SK-N-MC (cell line): ENCODE results near the gene TPD52L1.

Experiments
- DNase-seq: peaks from one replicate; pipeline ENCODE4 v3.0.0-alpha.2; 2011; ENCODE audit warnings: low read depth, low spot score
- H3K27ac ChIP-seq: fragments of 200-600 bp; sonication (generic); 2 replicates; pipeline ENCODE4 v1.5.1; 2016; ENCODE audit warnings: mixed run types
- H3K36me3 ChIP-seq: fragments of 200-600 bp; sonication (generic); 2 replicates; pipeline ENCODE4 v1.6.1; 2017; ENCODE audit warnings: antibody characterized with exemption, low read length, mixed read lengths; ENCODE audit not compliant: insufficient read depth
- H3K4me3 ChIP-seq: fragments of 200-600 bp; sonication (generic); 2 replicates; pipeline ENCODE4 v1.5.1; 2016
- H3K9ac ChIP-seq: fragments of 200-600 bp; sonication (generic); 2 replicates; pipeline ENCODE4 v1.8.0; 2017; ENCODE audit warnings: mixed run types, mixed read lengths; ENCODE audit not compliant: insufficient read length
- H3K9me3 ChIP-seq: fragments of 200-600 bp; sonication (generic); 2 replicates; pipeline ENCODE4 v1.6.1; 2017; ENCODE audit warnings: low read depth, mild to moderate bottlenecking, antibody characterized with exemption, low read length, moderate library complexity, mixed read lengths
- EZH2 ChIP-seq: fragments of 200-600 bp; sonication (generic); IDR thresholded peaks from one replicate; pipeline ENCODE4 v1.6.1; 2017; ENCODE audit warnings: antibody characterized with exemption
- FOXP2 ChIP-seq: optimal IDR thresholded peaks from 2 replicates; pipeline ENCODE3; 2011; ENCODE audit warnings: mild to moderate bottlenecking, moderate library complexity; ENCODE audit not compliant: insufficient read depth; ENCODE audit errors: extremely low read length, control extremely low read depth
- POLR2AphosphoS5 ChIP-seq: IDR thresholded peaks from 2 replicates; pipeline ENCODE4 v1.6.1; 2012; ENCODE audit warnings: mild to moderate bottlenecking, low read depth, low read length, borderline replicate concordance

Gene TPD52L1

GRCh38 chr6:125296471-125296870 is 142.9 kb downstream of the TPD52L1 start:
- DNase-seq, result no peak
- Histone ChIP-seq H3K36me3 (peaks cover 90% of the 10 kb centered on the region), H3K9me3 (no peaks in the 10 kb centered on the region), H3K9ac (no peak overlapping the region), H3K4me3 (no peak overlapping the region), H3K27ac (no peak overlapping the region)
- TF ChIP-seq POLR2AphosphoS5, result no peak
- no peak for TF ChIP-seq FOXP2
- TF ChIP-seq EZH2, result no peak

DNA sequence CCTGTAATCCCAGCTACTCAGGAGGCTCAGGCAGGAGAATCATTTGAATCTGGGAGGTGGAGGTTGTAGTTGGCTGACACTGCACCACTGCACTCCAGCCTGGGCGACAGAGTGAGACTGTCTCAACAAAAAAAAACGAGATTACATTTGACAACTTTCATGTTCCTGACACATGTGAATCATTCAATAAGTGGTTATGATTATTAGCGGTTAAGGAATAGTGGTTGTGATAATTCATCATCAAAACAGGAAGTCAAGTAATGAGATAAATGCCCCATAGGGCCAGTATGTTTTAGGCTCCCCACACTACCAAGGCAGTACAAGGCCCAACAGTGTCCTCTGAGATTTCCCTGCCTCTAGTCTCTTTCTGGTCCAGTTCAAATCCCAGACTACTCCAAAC is 145.7 kb downstream of the TPD52L1 start:
- TF ChIP-seq FOXP2 (no peak), EZH2 (no peak), POLR2AphosphoS5 (no peak)
- no peak overlapping the region for H3K4me3 ChIP-seq
- H3K36me3 ChIP-seq, result peaks cover 62% of the 10 kb centered on the region

DNA sequence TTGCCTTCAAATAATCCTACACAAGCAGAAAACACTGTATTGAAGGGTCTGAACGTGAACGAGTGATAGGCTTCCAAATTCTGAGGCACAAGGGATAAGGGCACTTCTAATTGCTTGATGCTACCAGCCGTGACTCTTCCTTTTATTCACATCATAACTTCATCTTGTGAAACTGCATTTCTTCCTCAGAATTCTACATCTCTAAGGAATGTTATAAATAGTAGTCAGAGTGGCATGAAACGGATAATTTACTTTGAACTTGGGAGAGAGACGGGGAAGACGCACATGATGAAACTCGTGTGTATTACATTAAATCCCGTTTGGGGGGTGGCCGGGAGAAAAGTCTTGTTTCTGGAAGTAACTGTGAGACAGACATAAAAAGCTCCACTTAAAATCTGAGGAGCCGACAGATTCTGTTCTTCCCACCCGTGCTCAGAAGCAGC is 147.4 kb downstream of the TPD52L1 start:
- H3K9me3 ChIP-seq, result no peaks in the 10 kb centered on the region
- DNase-seq, result no peak
- peak overlapping the region; percentile 63; the same call in 1 of the 2 replicates for H3K27ac ChIP-seq
- H3K9ac ChIP-seq, result peak overlapping the region; percentile 94
- H3K4me3 ChIP-seq, result peak overlapping the region; percentile 79
- H3K36me3 ChIP-seq, result peaks cover 45% of the 10 kb centered on the region
- TF ChIP-seq POLR2AphosphoS5 (no peak), FOXP2 (no peak), EZH2 (no peak)

More for the DNA sequence above, 145.7 kb downstream of the TPD52L1 start:
- no peak overlapping the region for H3K27ac ChIP-seq
- H3K9me3 ChIP-seq, result no peaks in the 10 kb centered on the region
- no peak for DNase-seq
- no peak overlapping the region for H3K9ac ChIP-seq

GRCh38 chr6:125301435-125302391 is 148.1 kb downstream of the TPD52L1 start, which contains the start of gene HDDC2:
Gene HDDC2, minus strand, starts transcription at chr6:125301967. Its CDS starts 35 bp downstream, at chr6:125301932.
- peak within 1 kb of the TSS; percentile 79 for H3K4me3 ChIP-seq
- peak within 1 kb of the TSS; percentile 94 for H3K9ac ChIP-seq
- DNase-seq, result peak; percentile 24
- TF ChIP-seq EZH2 (no peak), FOXP2 (no peak), POLR2AphosphoS5 (peak; percentile 94)
- H3K36me3 ChIP-seq, result peaks cover 38% of the 10 kb centered on the region
- H3K27ac ChIP-seq, result peak within 1 kb of the TSS; percentile 63
- no peaks in the 10 kb centered on the region for H3K9me3 ChIP-seq

GRCh38 chr6:125302840-125303511 is 149.4 kb downstream of the TPD52L1 start:
- H3K36me3 ChIP-seq, result peaks cover 25% of the 10 kb centered on the region
- TF ChIP-seq POLR2AphosphoS5 (no peak), EZH2 (no peak), FOXP2 (no peak)
- DNase-seq, result no peak

GRCh38 chr6:125303512-125303854 is 149.9 kb downstream of the TPD52L1 start:
- TF ChIP-seq FOXP2, result no peak
- no peak for TF ChIP-seq POLR2AphosphoS5
- TF ChIP-seq EZH2, result no peak
- Histone ChIP-seq H3K36me3 (peaks cover 20% of the 10 kb centered on the region), H3K9ac (no peak overlapping the region), H3K4me3 (no peak overlapping the region), H3K9me3 (no peaks in the 10 kb centered on the region), H3K27ac (no peak overlapping the region)
- no peak for DNase-seq

More at GRCh38 chr6:125302840-125303511, 149.4 kb downstream of the TPD52L1 start:
- H3K9me3 ChIP-seq, result no peaks in the 10 kb centered on the region
- H3K27ac ChIP-seq, result peak overlapping the region; percentile 59; the same call in 1 of the 2 replicates
- H3K9ac ChIP-seq, result no peak overlapping the region
- no peak overlapping the region for H3K4me3 ChIP-seq

DNA sequence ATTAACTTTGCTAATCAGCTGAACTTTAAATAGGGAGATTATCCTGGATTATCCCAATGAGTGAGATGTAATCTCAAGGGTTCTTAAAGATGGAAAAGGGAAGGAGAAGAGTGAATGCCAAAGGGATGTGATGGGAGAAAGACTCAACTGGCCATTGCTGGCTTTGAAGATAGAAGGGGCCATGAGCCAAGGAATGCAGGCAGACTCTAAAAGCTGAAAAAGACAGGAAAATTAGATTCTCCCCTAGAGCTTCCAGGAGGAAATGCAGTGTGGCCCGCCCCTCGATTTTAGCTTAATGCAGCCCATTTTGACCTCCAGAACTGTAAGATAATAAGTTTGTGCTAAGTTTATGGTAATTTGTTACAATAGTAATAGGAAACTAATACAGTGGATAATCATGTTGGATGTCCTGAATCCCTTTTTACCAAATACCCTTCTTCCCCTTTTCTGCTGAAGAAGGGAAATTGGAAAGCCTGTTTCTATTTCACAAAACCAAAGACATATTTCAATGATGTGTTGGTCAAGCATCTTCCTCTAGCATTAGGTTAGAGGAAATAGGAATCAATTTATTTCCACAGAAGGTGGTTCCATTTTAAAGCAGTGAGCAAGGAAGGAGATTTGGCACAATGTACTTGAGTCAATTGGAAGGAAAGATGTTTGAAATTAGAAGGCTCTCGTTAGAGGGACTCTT is 151.5 kb downstream of the TPD52L1 start:
- DNase-seq, result no peak

DNA sequence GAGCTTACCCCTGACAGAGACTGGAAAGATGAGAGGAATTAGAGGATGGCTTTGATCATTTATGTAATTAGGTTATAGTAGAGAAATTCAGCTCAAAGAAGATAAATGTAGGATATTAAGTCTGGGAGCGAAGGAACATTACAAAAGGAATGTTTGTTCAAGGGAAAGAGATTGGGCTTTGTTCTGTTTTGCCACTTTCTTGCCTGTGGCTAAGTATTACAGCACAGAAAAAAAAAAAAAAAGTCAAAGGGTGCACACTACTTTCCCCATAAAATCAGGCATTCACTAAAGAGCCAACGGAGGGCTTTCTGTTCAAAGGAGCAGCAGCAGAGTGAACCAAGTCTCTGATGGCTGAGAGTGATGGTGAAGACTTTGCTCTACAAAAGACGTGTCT is 153.2 kb downstream of the TPD52L1 start:
- Histone ChIP-seq H3K9ac (no peak overlapping the region), H3K4me3 (no peak overlapping the region), H3K36me3 (no peaks in the 10 kb centered on the region), H3K27ac (no peak overlapping the region), H3K9me3 (no peaks in the 10 kb centered on the region)
- TF ChIP-seq EZH2 (no peak), POLR2AphosphoS5 (no peak)
- no peak for DNase-seq

More for the DNA sequence above, 151.5 kb downstream of the TPD52L1 start:
- Histone ChIP-seq H3K9ac (no peak overlapping the region), H3K4me3 (no peak overlapping the region), H3K36me3 (peaks cover 4% of the 10 kb centered on the region), H3K27ac (no peak overlapping the region), H3K9me3 (no peaks in the 10 kb centered on the region)
- TF ChIP-seq FOXP2 (no peak), POLR2AphosphoS5 (no peak), EZH2 (no peak)
